ENCODE data around the gene CENPU. TPM values are rescaled to one million over a fixed set of nuclear protein-coding genes. Genes with fewer than 3 reads are reported as not detected.

CENPU gene
- total and polyA plus RNA-seq, 9 donors = 19.0 to 32.3 (median 21.7) TPM

DNA sequence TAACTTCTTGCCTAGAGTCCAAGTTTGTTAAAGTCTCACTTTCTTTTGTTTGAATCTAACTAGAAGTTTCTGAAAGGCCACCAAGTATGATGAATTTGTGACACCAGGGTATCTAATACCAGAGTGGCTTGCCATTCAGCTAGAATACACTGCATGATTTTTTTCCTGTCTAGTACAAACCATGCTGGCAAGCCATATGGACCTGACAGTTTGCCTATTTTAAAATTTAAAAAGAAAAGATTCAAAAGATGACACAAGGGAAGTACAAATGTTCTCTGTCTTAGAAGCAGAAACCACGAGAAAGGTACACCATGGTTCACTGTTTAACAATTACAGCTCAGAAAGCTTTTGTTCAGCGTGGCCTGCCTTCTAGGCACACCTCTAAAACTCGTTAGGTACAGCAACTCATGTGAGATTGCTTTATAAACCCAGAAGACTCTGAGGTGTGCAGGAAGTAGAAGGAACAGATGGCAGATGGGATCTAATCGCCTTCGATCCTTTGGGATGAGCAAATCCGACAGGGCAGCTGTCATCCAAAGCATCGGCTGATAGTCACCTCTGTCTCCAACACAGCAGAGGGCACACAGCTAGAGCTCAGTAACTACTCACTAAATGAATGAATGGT, 35.4 kb upstream of the CENPU start:
- Histone ChIP-seq H3K4me1 (ENCODE audit: control insufficient read depth, insufficient read depth, low read length) (no peaks in the 10 kb centered on the region), H3K9me3 (replicated peaks; ENCODE audit: control insufficient read depth, low read depth, low read length) (no peaks in the 10 kb centered on the region), H3K4me3 (ENCODE audit: low read length) (no peak overlapping the region), H3K27ac (ENCODE audit: low read length) (no peak overlapping the region), H3K36me3 (ENCODE audit: control insufficient read depth, insufficient read depth, low read length) (peaks cover 43% of the 10 kb centered on the region), H3K27me3 (ENCODE audit: control insufficient read depth, insufficient read depth, low read length) (no peaks in the 10 kb centered on the region)
- WGBS (ENCODE audit: insufficient coverage) = 79% methylated on average over 5 of the region's 7 CpGs
- DNase-seq = no peak

DNA sequence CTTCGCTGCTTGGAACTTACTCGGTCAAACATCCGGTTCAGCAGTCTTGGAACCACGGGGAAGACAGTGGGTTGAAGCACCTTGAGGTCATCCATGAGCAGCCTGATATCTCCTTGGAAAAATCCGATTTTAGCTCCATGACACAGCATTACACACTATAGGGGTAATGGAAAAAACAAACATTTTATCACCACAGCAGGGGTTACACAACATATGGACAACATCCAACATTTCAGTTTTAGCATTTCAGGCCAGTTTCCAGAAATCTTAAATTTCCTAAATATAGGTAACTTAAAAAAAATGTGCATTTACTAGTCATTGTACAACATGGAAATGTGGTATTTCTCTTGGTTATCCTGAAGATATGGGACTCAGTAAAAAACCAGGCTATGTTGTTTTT, 34.4 kb upstream of the CENPU start:
- H3K36me3 ChIP-seq (ENCODE audit: control insufficient read depth, insufficient read depth, low read length) = peaks cover 44% of the 10 kb centered on the region
- H3K4me1 ChIP-seq (ENCODE audit: control insufficient read depth, insufficient read depth, low read length) = no peaks in the 10 kb centered on the region
- 82% methylated on average over 3 of the region's 5 CpGs for WGBS (ENCODE audit: insufficient coverage)
- DNase-seq = no peak
- H3K9me3 ChIP-seq (replicated peaks; ENCODE audit: control insufficient read depth, low read depth, low read length) = no peaks in the 10 kb centered on the region
- no peak overlapping the region for H3K4me3 ChIP-seq (ENCODE audit: low read length)
- H3K27me3 ChIP-seq (ENCODE audit: control insufficient read depth, insufficient read depth, low read length) = no peaks in the 10 kb centered on the region
- H3K27ac ChIP-seq (ENCODE audit: low read length) = no peak overlapping the region

DNA sequence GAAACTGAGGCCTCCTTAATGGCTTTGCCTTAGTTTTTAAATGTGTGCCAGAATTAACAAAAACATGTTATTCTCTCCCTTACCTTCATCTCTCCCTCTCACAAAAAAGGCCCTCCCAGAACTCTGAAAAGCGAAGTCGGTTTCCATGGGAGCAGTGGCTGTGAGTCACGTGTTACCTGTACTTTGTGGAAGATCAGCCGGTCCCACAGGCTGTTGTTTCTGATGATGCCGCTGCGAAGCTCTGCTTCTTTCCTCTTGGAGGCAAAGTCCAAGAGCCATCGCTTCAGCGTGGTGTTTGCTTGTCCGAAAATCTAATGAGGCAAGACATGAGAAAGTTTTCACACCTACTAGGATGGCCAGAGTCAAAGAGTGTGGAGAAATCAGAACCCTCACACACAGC, 32.5 kb upstream of the CENPU start:
- Histone ChIP-seq H3K4me3 (ENCODE audit: low read length) (no peak overlapping the region), H3K36me3 (ENCODE audit: control insufficient read depth, insufficient read depth, low read length) (peaks cover 52% of the 10 kb centered on the region), H3K9me3 (replicated peaks; ENCODE audit: control insufficient read depth, low read depth, low read length) (no peaks in the 10 kb centered on the region), H3K4me1 (ENCODE audit: control insufficient read depth, insufficient read depth, low read length) (peaks cover 8% of the 10 kb centered on the region), H3K27me3 (ENCODE audit: control insufficient read depth, insufficient read depth, low read length) (no peaks in the 10 kb centered on the region), H3K27ac (ENCODE audit: low read length) (no peak overlapping the region)
- DNase-seq = no peak
- WGBS (ENCODE audit: insufficient coverage) = 88% methylated on average over 6 of the region's 9 CpGs

DNA sequence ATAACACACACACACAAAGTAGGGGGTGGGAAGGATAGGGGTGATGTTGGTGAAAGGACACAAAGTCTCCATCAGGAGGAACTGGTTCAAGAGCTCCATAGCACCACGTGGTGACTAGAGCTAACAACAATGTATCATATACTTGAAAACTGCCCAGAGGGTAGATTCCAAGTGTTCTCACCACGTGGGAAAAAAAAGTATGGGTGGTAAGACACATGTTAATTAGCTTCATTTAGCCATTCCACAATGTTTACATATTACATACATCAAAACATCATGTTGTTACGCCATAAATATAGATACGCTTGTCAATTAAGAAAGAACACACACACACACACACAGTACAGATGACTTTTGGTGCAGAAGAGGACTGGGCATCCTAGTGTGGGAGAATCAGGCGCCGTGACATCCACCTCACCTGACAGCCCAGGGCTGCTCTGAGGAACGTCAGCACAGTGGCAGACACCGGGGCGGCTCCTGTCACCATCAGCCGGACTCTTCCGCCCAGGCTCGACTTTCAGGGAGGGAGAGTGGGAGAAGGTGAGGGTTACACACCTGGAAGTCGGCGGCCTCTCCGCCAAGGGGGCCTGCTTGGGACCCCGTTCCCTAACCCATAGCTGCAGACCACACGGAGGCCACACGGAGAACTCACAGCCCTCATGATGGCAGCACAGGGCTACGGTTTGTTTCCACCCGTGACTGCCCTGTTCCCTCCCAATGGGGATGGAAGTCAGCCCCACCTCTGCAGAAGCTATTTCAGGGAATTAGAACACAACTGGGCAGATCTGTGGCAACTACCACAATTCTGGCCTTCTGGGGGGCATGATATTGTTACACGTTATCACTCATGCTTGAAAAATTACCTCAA, 31.8 kb upstream of the CENPU start:
- no peaks in the 10 kb centered on the region for H3K9me3 ChIP-seq (replicated peaks; ENCODE audit: control insufficient read depth, low read depth, low read length)
- 80% methylated on average over 11 of the region's 21 CpGs for WGBS (ENCODE audit: insufficient coverage)
- no peak overlapping the region for H3K4me3 ChIP-seq (ENCODE audit: low read length)
- DNase-seq = no peak
- no peaks in the 10 kb centered on the region for H3K27me3 ChIP-seq (ENCODE audit: control insufficient read depth, insufficient read depth, low read length)
- peaks cover 8% of the 10 kb centered on the region for H3K4me1 ChIP-seq (ENCODE audit: control insufficient read depth, insufficient read depth, low read length)
- peaks cover 52% of the 10 kb centered on the region for H3K36me3 ChIP-seq (ENCODE audit: control insufficient read depth, insufficient read depth, low read length)
- no peak overlapping the region for H3K27ac ChIP-seq (ENCODE audit: low read length)

DNA sequence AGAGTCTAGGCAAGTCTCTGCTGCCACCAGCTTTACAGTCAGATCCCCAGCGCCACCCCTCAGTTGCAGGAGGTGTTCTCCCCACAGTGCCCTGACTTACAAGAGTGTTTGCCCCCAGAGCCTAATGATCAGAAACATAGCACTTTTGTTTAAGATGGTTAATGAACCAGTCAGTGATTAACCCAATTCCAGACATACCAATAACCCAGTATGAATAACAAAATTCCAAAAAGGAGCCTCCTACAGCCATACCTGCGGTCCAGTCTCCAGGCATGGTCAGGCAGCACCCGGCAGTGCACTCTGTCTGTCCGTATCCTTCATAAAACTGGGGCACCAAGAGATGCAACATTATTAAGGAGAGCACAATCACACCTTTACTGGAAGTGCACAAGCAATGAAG, 30.7 kb upstream of the CENPU start:
- Histone ChIP-seq H3K4me3 (ENCODE audit: low read length) (no peak overlapping the region), H3K36me3 (ENCODE audit: control insufficient read depth, insufficient read depth, low read length) (peaks cover 53% of the 10 kb centered on the region), H3K4me1 (ENCODE audit: control insufficient read depth, insufficient read depth, low read length) (peaks cover 8% of the 10 kb centered on the region), H3K9me3 (replicated peaks; ENCODE audit: control insufficient read depth, low read depth, low read length) (no peaks in the 10 kb centered on the region), H3K27me3 (ENCODE audit: control insufficient read depth, insufficient read depth, low read length) (no peaks in the 10 kb centered on the region), H3K27ac (ENCODE audit: low read length) (no peak overlapping the region)
- WGBS (ENCODE audit: insufficient coverage) = 100% methylated on average over 1 of the region's 4 CpGs
- no peak for DNase-seq

DNA sequence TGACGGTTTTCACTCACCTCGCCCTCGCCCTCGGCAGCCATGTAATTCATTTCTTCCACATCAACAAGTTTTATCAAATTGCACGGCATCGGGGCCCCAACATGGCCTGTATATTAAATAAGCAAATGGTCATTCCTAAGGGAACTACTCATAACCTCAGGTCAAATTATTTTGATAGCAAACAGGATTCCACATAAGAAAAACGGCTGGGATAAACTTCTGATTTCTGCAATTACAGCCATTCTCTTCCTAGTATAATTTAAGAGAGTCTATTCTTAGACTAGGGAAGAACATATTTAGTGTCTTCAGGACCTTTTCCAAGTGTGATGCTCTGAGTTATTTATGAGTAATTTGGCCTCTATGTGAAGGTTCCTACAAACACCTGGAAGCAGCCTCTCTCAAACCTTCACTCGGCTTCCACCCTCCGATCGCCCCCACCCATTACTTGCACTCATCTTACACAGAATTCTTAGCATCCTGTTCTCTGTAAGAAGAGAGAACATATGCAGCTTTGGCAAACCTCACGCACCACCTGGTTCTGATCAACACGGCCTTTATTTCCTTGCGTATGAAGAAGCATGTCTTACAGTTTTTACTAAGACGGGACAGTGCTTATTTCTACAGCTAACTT, 29.4 kb upstream of the CENPU start:
- Histone ChIP-seq H3K9me3 (replicated peaks; ENCODE audit: control insufficient read depth, low read depth, low read length) (no peaks in the 10 kb centered on the region), H3K4me1 (ENCODE audit: control insufficient read depth, insufficient read depth, low read length) (peaks cover 8% of the 10 kb centered on the region), H3K27ac (ENCODE audit: low read length) (peak overlapping the region; percentile 32), H3K36me3 (ENCODE audit: control insufficient read depth, insufficient read depth, low read length) (peaks cover 48% of the 10 kb centered on the region), H3K4me3 (ENCODE audit: low read length) (no peak overlapping the region), H3K27me3 (ENCODE audit: control insufficient read depth, insufficient read depth, low read length) (no peaks in the 10 kb centered on the region)
- peak; percentile 97 for DNase-seq
- WGBS (ENCODE audit: insufficient coverage) = 22% methylated on average over 3 of the region's 14 CpGs

DNA sequence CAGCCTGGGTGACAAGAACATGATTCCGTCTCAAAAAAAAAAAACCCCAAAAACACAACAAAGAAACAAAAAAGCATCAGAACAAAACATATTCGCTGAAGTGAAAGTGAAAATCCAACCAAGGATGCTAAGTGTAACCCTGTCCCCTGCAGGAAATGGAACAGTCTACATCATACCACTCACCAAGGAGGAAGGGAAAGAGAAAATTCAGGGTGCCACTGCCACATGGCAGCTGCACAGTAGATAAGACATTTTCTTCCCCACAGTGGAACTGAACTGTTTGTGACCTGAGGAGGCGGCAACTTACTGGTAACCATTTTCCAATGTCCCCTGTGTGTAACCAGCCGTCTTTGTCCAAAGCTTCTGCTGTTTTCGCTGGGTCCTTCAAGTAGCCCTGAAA, 28.2 kb upstream of the CENPU start:
- no peak overlapping the region for H3K4me3 ChIP-seq (ENCODE audit: low read length)
- H3K27ac ChIP-seq (ENCODE audit: low read length) = peak overlapping the region; percentile 35
- DNase-seq = peak; percentile 39
- peaks cover 9% of the 10 kb centered on the region for H3K4me1 ChIP-seq (ENCODE audit: control insufficient read depth, insufficient read depth, low read length)
- WGBS (ENCODE audit: insufficient coverage) = no CpG with 5 or more reads among the region's 5 CpGs
- peaks cover 46% of the 10 kb centered on the region for H3K36me3 ChIP-seq (ENCODE audit: control insufficient read depth, insufficient read depth, low read length)
- no peaks in the 10 kb centered on the region for H3K9me3 ChIP-seq (replicated peaks; ENCODE audit: control insufficient read depth, low read depth, low read length)
- no peaks in the 10 kb centered on the region for H3K27me3 ChIP-seq (ENCODE audit: control insufficient read depth, insufficient read depth, low read length)

DNA sequence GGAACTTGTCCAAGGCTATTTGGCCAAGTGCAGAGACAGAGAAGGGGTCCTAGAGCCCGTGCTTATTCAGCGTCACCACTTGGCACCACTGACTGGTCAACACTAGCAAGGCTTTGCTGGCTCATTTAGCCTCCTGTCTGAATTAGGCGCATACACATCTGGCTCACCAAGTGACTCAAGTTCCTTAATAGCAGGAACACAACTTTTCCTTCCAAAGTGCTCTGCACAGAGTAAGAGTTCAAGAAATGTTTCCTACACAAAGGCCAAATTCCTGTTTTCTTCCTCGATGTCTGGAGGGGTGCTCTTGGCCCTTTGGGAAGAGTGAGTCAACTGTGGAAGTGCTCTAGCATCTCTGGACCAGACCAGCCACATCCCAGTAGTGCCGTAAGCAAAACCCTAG, 26.8 kb upstream of the CENPU start:
- Histone ChIP-seq H3K4me3 (ENCODE audit: low read length) (no peak overlapping the region), H3K27me3 (ENCODE audit: control insufficient read depth, insufficient read depth, low read length) (no peaks in the 10 kb centered on the region), H3K4me1 (ENCODE audit: control insufficient read depth, insufficient read depth, low read length) (peaks cover 17% of the 10 kb centered on the region), H3K36me3 (ENCODE audit: control insufficient read depth, insufficient read depth, low read length) (peaks cover 35% of the 10 kb centered on the region), H3K27ac (ENCODE audit: low read length) (no peak overlapping the region), H3K9me3 (replicated peaks; ENCODE audit: control insufficient read depth, low read depth, low read length) (no peaks in the 10 kb centered on the region)
- 88% methylated on average over 3 of the region's 5 CpGs for WGBS (ENCODE audit: insufficient coverage)
- DNase-seq = peak; percentile 67

DNA sequence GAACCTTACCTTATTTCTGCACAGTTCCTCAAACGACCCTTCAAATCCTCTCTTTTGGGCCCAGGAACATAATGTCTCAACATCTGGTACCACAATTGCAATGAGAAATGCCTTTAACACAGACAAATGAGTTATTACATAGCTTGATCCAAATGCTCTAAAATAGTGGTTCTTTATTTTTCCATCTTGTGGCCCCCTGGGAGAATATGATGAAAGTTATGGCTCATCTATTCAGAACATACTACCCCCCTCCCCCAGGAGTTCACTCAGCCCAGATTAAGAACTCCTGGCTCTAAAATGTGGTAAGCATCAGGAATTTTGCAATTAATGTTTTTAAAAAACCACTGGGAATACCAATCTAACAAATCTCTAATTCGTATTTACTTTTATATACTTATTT, 23.9 kb upstream of the CENPU start:
- H3K9me3 ChIP-seq (replicated peaks; ENCODE audit: control insufficient read depth, low read depth, low read length) = no peaks in the 10 kb centered on the region
- H3K27me3 ChIP-seq (ENCODE audit: control insufficient read depth, insufficient read depth, low read length) = no peaks in the 10 kb centered on the region
- WGBS (ENCODE audit: insufficient coverage) = no CpG with 5 or more reads among the region's 2 CpGs
- peak; percentile 68 for DNase-seq
- peaks cover 20% of the 10 kb centered on the region for H3K36me3 ChIP-seq (ENCODE audit: control insufficient read depth, insufficient read depth, low read length)
- H3K27ac ChIP-seq (ENCODE audit: low read length) = no peak overlapping the region
- H3K4me1 ChIP-seq (ENCODE audit: control insufficient read depth, insufficient read depth, low read length) = peaks cover 22% of the 10 kb centered on the region
- H3K4me3 ChIP-seq (ENCODE audit: low read length) = no peak overlapping the region

DNA sequence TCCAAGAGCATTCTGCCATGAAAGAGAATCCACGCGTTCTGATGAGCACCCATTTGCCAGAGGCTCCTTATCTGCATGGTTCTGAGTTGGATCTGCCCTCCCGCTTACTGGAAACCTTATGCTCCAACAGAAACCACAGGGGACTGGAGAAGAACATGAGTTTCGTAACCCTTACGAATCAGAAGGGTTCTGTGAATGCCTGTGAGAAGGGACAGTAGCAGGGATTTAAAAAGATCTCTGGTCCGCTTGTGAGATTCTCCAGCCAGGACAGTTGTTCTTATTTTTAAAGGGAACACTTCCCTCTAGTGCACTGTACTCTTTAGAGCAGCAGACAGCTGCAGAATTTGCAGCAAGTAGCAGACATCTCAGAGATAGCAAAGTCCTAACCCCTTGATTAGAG, 22.5 kb upstream of the CENPU start:
- WGBS (ENCODE audit: insufficient coverage) = no CpG with 5 or more reads among the region's 6 CpGs
- peaks cover 23% of the 10 kb centered on the region for H3K4me1 ChIP-seq (ENCODE audit: control insufficient read depth, insufficient read depth, low read length)
- H3K27ac ChIP-seq (ENCODE audit: low read length) = peak overlapping the region; percentile 8
- no peak overlapping the region for H3K4me3 ChIP-seq (ENCODE audit: low read length)
- no peaks in the 10 kb centered on the region for H3K27me3 ChIP-seq (ENCODE audit: control insufficient read depth, insufficient read depth, low read length)
- DNase-seq = peak; percentile 80
- H3K9me3 ChIP-seq (replicated peaks; ENCODE audit: control insufficient read depth, low read depth, low read length) = no peaks in the 10 kb centered on the region
- peaks cover 11% of the 10 kb centered on the region for H3K36me3 ChIP-seq (ENCODE audit: control insufficient read depth, insufficient read depth, low read length)
